GM18868 (cell line): Measurements from ENCODE around the gene USP40.

Experiments used
- ATAC-seq: cut with Tn5 transposase; IDR thresholded peaks from one replicate; pipeline ENCODE4 v1.9.1; 2021; ENCODE audit warnings: mild to moderate bottlenecking, moderate library complexity; ENCODE audit not compliant: unreplicated experiment

The USP40 gene

DNA sequence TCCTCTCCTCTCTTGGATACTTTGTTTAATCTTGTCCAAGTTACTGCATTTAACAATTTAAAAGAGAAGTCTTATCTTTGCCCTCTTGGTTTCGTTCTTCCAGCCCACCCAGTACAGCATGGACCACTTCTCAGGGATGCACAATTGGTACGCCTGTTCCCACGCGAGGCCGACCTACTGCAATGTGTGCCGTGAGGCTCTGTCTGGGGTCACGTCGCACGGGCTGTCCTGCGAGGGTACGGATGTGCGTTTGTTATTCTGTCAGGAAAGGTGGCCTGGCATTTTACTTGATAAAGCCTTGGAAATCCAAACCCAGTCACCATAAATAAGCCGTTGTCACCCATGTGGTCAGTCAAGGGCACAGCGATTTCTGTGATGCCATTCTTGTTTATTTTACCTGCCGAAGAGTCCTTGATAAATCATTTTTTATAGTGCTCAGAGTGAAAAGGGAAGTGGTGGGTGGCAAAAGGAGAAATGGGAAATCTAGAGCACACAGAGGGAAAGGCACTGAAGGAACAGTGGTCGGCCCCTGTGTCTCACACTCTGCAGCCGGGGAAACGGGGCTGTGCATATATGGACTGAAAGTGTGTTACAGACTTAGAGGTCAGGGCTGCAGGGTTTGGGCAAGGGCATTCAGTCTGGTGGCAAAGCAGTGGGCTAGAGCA lies 131.8 kb downstream of the USP40 start:
- ATAC-seq: no peak

DNA sequence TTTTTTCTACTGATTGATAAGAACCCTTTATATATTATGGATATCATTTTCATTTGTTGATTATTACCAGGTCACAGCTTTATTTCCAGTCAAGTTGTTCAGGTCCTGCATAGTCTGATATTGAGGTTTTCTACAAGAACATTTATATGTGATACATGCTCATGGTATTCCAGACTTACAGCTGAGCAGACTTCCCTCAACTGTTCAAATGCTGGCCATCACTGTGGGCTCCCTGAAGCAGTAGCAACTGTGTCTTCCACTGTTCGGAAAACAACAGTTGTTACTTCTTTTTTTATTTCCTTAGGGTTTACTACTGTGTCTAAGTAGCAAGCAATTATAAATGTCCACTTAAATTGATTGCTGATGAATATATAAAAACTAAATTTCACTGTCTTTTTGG lies 132.8 kb downstream of the USP40 start:
- ATAC-seq: no peak

DNA sequence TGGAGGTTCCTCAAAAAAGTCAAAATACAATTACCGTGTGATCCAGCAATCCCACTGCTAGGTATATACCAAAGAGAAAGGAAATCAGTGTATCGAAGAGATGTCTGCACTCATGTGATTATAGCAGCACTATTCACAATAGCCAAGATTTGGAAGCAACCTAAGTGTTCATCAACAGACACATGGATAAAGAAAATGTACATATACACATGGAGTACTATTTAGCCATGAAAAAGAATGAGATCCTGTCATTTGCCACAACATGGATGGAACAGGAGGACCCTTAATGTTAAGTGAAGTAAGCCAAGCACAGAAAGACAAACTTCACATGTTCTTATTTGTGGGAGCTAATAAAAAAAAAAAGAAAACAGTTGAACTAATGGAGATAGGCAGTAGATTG lies 133.6 kb downstream of the USP40 start:
- ATAC-seq: no peak

DNA sequence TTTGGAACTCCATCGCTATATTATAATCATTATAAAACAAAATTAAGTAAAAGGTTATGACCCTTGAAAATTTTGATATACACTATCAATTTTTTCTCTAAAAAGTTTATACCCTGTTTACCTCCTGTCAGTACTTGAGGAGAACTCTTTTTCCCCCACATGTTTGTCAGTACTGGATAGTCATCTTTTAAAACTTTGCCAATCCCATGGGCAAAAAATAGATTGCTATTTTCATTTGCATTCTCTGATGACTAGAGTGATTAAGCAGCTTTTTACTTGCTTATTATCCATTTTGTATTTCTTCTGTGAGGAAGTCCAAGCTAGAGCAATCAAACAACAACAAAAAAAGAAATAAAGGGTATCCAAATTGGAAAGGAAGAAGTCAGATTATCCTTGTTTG lies 135.9 kb downstream of the USP40 start:
- ATAC-seq: no peak

DNA sequence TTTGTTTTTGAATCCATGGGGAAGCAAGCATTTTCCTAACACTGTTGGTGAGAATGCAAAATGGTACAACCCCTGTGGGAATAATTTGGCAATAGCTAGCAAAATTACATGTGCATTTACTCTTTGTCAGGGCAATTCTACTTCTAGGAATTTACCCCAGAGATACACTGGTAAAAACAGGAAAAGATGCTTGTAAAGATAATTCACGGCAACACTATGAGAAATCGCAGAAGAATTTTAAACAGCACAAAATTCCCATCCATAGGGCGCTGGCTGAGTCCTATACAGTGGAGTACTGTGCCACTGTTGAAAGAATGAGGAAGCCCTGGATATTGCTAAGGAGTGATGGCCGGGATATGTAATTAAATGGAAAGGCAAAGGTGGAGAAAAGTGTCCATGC lies 136.5 kb downstream of the USP40 start:
- ATAC-seq: no peak

DNA sequence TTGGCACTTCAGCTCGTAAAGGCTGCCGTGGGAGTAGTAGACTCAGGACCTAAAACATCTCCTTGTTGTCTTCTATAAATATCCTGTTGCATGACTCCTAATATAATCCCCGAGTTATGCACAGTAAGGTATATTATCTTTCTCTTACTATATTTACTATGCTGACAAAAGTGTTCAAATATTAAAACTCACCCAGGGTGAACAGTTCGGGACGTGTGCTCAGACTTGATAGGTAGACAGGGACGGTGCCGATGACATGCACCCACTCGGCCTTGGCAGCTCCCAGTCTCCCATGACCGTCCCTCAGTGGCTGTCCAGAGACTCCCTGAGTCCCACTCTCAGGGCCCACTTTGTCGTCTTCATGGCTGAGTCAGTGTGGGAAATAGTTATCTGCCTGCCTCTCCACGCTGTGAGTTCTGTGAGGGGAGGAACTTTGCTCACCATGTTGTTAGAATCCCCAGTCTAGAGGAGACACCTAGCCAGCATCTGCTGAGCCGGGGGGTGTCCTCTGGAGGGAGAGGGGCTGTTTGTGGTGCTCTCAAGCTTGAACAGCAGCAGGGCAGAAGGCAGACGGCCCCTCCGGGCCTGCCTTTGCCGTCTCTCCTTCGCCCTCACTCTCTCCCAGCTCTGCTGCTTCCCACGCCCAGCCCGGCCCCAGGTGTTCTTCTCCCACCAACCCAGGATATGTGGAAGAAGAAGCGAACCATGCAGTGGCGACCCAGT lies 137.2 kb downstream of the USP40 start:
- ATAC-seq: no peak

DNA sequence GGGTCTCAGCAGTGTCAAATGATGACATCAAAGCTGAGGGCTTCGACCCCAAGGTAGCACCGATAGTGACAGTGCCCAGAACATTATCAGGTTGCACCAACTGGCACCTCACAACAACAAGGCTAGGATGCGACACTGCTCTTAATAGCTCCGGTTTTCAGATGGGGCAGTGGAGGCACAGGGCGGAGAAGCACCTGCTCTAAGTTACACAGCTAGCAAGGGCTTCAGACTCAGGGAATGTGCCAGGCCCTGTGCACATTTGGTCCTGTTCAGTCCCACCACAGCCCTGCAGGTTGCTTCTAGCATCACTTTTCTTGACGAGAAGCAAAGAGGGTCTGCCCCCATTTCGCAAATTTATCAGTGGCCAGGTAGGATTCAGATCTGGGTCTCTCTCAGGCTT lies 138.1 kb downstream of the USP40 start:
- ATAC-seq: no peak

DNA sequence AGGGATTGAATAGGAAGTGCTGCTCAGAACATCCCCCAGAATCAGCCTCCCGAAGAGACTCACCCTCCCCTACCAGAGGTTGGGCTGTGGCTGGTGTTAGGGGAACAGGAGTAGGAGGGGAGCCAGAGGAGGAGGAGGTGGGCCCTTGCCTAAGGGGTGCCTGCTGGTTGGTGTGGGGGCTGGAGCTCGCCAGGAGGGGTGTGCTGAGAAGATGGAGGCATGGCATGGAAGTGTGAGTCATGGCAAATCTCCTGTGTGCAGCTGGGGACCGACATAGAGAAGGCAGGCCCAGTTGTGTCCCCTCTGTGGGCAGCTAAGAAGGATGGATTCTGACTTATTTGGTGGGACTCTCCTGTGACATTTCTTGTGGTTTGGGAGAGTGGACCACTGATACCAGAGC lies 138.6 kb downstream of the USP40 start:
- ATAC-seq: no peak

DNA sequence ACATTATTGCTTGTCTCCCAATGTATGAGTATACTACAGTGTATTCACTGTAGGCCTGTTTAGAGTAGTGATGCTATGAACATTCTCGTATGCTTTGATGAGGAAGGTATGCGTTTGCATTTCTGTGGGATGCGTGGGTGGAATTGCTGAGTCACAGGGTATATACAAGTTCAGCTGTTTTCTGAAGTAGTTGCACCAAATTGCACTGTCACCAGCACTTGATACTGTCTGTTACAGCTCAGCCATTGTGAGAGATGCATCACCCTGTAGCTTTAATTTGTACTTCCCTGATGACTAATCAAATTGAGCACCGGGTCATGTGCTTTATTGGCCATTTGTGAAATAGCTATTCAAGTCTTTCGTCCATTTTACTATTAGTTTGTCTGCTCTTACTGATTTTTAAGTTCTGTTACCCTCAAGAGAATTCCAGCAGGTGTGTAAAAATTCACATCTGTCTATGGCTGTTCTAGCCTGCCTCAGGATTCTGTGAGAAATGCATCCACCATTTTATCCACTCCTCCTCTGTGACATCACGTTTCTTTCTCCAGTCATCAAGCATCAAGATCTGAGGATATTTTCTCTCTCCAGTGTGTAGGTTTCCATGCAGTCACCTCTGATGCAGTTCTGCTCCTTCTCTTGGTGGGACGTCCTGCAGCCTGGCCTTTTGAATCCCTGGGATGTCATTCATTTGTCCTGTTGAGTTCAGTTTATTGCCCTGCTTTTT lies 139.8 kb downstream of the USP40 start:
- no peak for ATAC-seq
